K562 (cell line): ENCODE results near the gene CHCHD6. TPM values are rescaled to one million over a fixed set of nuclear protein-coding genes. Genes with fewer than 3 reads are reported as not detected.
A peak's percentile ranks its signal among the peaks of the same experiment; 100 is the strongest.

Experiments
- BCOR ChIP-seq: fragments of 450-650 bp; IDR thresholded peaks from 2 replicates; pipeline ENCODE4 v1.6.1; 2016
- CHCHD3 ChIP-seq: fragments of 250-450 bp; sonication (Bioruptor Pico); IDR thresholded peaks from 2 replicates; pipeline ENCODE4 v2.1.2; 2022; ENCODE audit warnings: mild to moderate bottlenecking
- GATA2 ChIP-seq: sonication (generic); formaldehyde crosslinking; IDR thresholded peaks from 2 replicates; pipeline ENCODE4 v1.4.0; 2020; ENCODE audit warnings: mild to moderate bottlenecking, missing genetic modification reagents
- GTF2A2 ChIP-seq: IDR thresholded peaks from 2 replicates; pipeline ENCODE4 v1.6.1; 2016; ENCODE audit warnings: mild to moderate bottlenecking, missing genetic modification characterization, missing compliant biosample characterization
- L3MBTL2 ChIP-seq: fragments of 450-650 bp; IDR thresholded peaks from 2 replicates; pipeline ENCODE4 v1.6.1; 2016; ENCODE audit warnings: mild to moderate bottlenecking, moderate library complexity
- MED1 ChIP-seq: sonication (generic); formaldehyde crosslinking; IDR thresholded peaks from 2 replicates; pipeline ENCODE4 v1.8.1; 2023; ENCODE audit warnings: missing genetic modification reagents, borderline replicate concordance
- MYNN ChIP-seq, 2 experiments: sonication (generic); formaldehyde crosslinking in 1 of 2; IDR thresholded peaks; 2 replicates each; pipeline versions ENCODE4 v1.5.0 to v1.6.1; 2016 to 2020; ENCODE audit warnings: antibody characterized with exemption in 1 of 2, missing genetic modification reagents in 1 of 2
- NUFIP1 ChIP-seq: fragments of 450-650 bp; IDR thresholded peaks from 2 replicates; pipeline ENCODE4 v1.6.1; 2018; ENCODE audit not compliant: partially characterized antibody
- PCBP1 ChIP-seq: fragments of 200-400 bp; formaldehyde crosslinking; IDR thresholded peaks from 2 replicates; pipeline ENCODE4 v1.6.1; 2018; ENCODE audit warnings: mild to moderate bottlenecking, low read depth, low read length; ENCODE audit not compliant: poor library complexity, severe bottlenecking
- POLR2A ChIP-seq: fragments of 450-650 bp; conservative IDR thresholded peaks from 2 replicates; pipeline ENCODE4 v1.6.1; 2016
- SIRT6 ChIP-seq: IDR thresholded peaks from one replicate; pipeline ENCODE4 v1.6.1; 2012; ENCODE audit warnings: low read depth, mild to moderate bottlenecking, control low read depth, inconsistent platforms, low read length, moderate library complexity
- SRSF9 ChIP-seq: fragments of 200-400 bp; formaldehyde crosslinking; IDR thresholded peaks from 2 replicates; pipeline ENCODE4 v1.6.1; 2017; ENCODE audit warnings: low read depth, low read length, borderline replicate concordance
- STAT5B ChIP-seq: fragments of 250-450 bp; sonication (Bioruptor Pico); IDR thresholded peaks from 2 replicates; pipeline ENCODE4 v1.8.0; 2021; ENCODE audit warnings: mild to moderate bottlenecking, inconsistent platforms
- TEAD4 ChIP-seq, 2 experiments: sonication (generic) in 1 of 2; formaldehyde crosslinking in 1 of 2; IDR thresholded peaks; 2 replicates each; pipeline versions ENCODE4 v1.6.1 to v1.8.0; 2012 to 2022; ENCODE audit warnings: borderline replicate concordance in 1 of 2, inconsistent platforms in 1 of 2, low read length in 1 of 2, mild to moderate bottlenecking in 1 of 2, missing genetic modification reagents in 1 of 2
- ZBTB7A ChIP-seq: IDR thresholded peaks from 2 replicates; pipeline ENCODE4 v1.6.1; 2011; ENCODE audit warnings: low read depth, mild to moderate bottlenecking, low read length, moderate library complexity, borderline replicate concordance; ENCODE audit not compliant: control insufficient read depth
- ZNF197 ChIP-seq: fragments of 200-800 bp; sonication (Bioruptor generic); IDR thresholded peaks from 2 replicates; pipeline ENCODE4 v1.6.1; 2016; ENCODE audit warnings: low read depth, missing genetic modification characterization, missing compliant biosample characterization
- ZNF3 ChIP-seq: fragments of 250-450 bp; sonication (Bioruptor Pico); IDR thresholded peaks from 2 replicates; pipeline ENCODE4 v1.5.0; 2021; ENCODE audit warnings: mild to moderate bottlenecking, moderate library complexity
- polyA plus RNA-seq, 8 experiments: library from polyadenylated mRNA; depleted of rRNA in 4 of 8; stranded (reverse) in 5 of 8; unstranded in 3 of 8; fragments of >200 nt; fragmentation: Nextera tagmentation in 2 of 8; fragmentation: Illumina TruSeq in 1 of 8; extraction: Ambion mirVana in 2 of 8; extraction: Trizol in 1 of 8; gene quantifications; 2 replicates each; pipeline versions ENCODE4 v1.2.1 to v1.2.3, GENCODE V29; 2011 to 2014; ENCODE audit warnings: inconsistent platforms in 1 of 8, missing spikeins in 1 of 8
- total RNA-seq, 7 experiments: library from RNA; depleted of rRNA in 6 of 7; stranded (reverse); fragments of >200 nt in 6 of 7; fragmentation: Illumina TruSeq in 2 of 7; extraction: Trizol in 2 of 7; gene quantifications; 2 replicates each; pipeline versions ENCODE4 v1.2.1 to v1.2.3, GENCODE V29; 2011 to 2021; ENCODE audit warnings: low replicate concordance in 1 of 7
- TF ChIP-seq, protein P1 (sequence below): fragments of 250-450 bp; sonication (Bioruptor Pico); IDR thresholded peaks from 2 replicates; pipeline ENCODE4 v1.5.0; 2021; ENCODE audit warnings: mild to moderate bottlenecking, borderline replicate concordance
- TF ChIP-seq, protein P2 (sequence below), 3 experiments: fragments of 200-800 bp in 1 of 3; sonication (Bioruptor generic) in 1 of 3; sonication (generic) in 1 of 3; formaldehyde crosslinking in 1 of 3; IDR thresholded peaks; 2 replicates each; pipeline versions ENCODE4 v1.6.1 to v1.8.0; 2016 to 2022; ENCODE audit warnings: mild to moderate bottlenecking in 2 of 3, missing compliant biosample characterization in 2 of 3, missing genetic modification characterization in 2 of 3, missing genetic modification reagents in 1 of 3
- TF ChIP-seq, protein P3 (sequence below): fragments of 450-650 bp; IDR thresholded peaks from 2 replicates; pipeline ENCODE4 v1.6.1; 2017; ENCODE audit warnings: antibody characterized with exemption
- TF ChIP-seq, protein P4 (sequence below): sonication (generic); formaldehyde crosslinking; IDR thresholded peaks from 2 replicates; pipeline ENCODE4 v1.8.0; 2022; ENCODE audit warnings: mild to moderate bottlenecking, missing genetic modification reagents

Gene CHCHD6
- total and polyA plus RNA-seq, 9 of the 15 experiments (the other 6 are each of a cell fraction or from before 2014, with no cell fraction given) = 4.6 to 18.6 (median 10.9) TPM

DNA sequence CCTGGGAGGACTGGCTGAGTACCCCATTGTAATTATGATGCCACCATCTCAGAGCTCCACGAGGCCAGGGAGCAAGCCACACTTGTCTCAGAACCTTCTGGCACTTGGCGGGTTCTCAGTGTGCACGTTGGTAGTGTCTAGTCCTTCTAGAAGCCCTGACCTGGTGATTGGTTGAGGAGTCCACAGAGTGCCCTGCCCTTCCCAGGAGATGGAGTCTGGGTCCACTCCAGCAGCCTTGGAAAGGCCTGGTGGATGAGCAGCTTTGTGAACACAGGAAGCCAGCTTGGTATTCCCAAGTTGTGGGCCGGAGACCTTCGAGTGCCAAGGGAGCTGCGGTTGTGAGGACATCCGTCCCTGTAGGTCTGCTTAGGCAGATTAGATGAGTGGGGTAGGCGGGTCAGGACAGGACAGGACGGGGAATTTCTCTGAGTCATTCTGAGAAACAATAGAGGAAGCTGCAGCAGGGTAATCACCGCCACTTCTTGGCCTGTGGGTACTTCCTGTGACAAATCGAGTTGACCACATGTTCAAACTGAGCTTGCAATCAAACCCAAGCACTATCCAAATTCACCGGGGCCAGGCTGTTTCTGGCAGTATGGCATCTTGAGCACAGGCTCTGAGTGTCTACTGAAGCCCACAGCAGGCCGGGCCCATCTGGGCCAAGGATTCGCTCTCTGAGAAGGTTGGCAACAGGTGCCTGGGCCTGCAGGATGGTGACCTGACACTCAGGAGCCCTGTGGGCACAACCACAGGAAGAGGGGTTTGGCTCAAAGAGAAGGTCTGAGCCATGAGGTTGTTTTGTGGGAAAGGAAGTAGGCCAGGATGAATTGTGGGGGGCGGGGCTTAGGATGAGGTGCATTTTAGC is 207.4 kb downstream of the CHCHD6 start (continued):
- TF ChIP-seq, protein P1, sequence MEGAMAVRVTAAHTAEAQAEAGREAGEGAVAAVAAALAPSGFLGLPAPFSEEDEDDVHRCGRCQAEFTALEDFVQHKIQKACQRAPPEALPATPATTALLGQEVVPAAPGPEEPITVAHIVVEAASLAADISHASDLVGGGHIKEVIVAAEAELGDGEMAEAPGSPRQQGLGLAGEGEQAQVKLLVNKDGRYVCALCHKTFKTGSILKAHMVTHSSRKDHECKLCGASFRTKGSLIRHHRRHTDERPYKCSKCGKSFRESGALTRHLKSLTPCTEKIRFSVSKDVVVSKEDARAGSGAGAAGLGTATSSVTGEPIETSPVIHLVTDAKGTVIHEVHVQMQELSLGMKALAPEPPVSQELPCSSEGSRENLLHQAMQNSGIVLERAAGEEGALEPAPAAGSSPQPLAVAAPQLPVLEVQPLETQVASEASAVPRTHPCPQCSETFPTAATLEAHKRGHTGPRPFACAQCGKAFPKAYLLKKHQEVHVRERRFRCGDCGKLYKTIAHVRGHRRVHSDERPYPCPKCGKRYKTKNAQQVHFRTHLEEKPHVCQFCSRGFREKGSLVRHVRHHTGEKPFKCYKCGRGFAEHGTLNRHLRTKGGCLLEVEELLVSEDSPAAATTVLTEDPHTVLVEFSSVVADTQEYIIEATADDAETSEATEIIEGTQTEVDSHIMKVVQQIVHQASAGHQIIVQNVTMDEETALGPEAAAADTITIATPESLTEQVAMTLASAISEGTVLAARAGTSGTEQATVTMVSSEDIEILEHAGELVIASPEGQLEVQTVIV (CRISPR knock-in tag) = no peak
- TF ChIP-seq PCBP1 (no peak), SIRT6 (no peak), L3MBTL2 (peak; percentile 80), MYNN (IDR thresholded peaks at IDR 0.05) (peak; percentile 68; the same call in 1 of the 2 replicates), MYNN (CRISPR knock-in tag; IDR thresholded peaks at IDR 0.05) (no peak), NUFIP1 (no peak), STAT5B (no peak), SRSF9 (no peak), ZNF3 (CRISPR knock-in tag) (no peak), CHCHD3 (CRISPR knock-in tag) (no peak), POLR2A (no peak; the same call in 1 of the 2 replicates), TEAD4 (IDR thresholded peaks at IDR 0.05; ENCODE audit: low read length) (peak; percentile 95), TEAD4 (CRISPR knock-in tag; IDR thresholded peaks at IDR 0.05; ENCODE audit: borderline replicate concordance) (0 out of 2 replicates have a peak, but pooled peaks have one; percentile 47), ZBTB7A (no peak), ZNF197 (CRISPR knock-in tag) (peak; percentile 82; the same call in 1 of the 2 replicates), BCOR (no peak), GTF2A2 (0 out of 2 replicates have a peak, but pooled peaks have one; percentile 19), GATA2 (peak; percentile 90), MED1 (CRISPR knock-in tag) (no peak)
- TF ChIP-seq, protein P2, sequence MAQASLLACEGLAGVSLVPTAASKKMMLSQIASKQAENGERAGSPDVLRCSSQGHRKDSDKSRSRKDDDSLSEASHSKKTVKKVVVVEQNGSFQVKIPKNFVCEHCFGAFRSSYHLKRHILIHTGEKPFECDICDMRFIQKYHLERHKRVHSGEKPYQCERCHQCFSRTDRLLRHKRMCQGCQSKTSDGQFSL (CRISPR knock-in tag; IDR thresholded peaks at IDR 0.05) = no peak
- TF ChIP-seq, protein P2 (tag; IDR thresholded peaks at IDR 0.05) = no peak
- TF ChIP-seq, protein P3, sequence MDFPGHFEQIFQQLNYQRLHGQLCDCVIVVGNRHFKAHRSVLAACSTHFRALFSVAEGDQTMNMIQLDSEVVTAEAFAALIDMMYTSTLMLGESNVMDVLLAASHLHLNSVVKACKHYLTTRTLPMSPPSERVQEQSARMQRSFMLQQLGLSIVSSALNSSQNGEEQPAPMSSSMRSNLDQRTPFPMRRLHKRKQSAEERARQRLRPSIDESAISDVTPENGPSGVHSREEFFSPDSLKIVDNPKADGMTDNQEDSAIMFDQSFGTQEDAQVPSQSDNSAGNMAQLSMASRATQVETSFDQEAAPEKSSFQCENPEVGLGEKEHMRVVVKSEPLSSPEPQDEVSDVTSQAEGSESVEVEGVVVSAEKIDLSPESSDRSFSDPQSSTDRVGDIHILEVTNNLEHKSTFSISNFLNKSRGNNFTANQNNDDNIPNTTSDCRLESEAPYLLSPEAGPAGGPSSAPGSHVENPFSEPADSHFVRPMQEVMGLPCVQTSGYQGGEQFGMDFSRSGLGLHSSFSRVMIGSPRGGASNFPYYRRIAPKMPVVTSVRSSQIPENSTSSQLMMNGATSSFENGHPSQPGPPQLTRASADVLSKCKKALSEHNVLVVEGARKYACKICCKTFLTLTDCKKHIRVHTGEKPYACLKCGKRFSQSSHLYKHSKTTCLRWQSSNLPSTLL = no peak
- TF ChIP-seq, protein P4, sequence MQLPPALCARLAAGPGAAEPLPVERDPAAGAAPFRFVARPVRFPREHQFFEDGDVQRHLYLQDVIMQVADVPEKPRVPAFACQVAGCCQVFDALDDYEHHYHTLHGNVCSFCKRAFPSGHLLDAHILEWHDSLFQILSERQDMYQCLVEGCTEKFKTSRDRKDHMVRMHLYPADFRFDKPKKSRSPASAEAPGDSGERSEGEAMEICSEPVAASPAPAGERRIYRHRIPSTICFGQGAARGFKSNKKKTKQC = no peak
